Right lobe of liver (tissue), 4 donors: ENCODE data around the gene SERP2.

ENCODE experiments used
- CTCF ChIP-seq, 4 donors: fragments of 200-600 bp in 3 of 4; fragments of 450-650 bp in 1 of 4; IDR thresholded peaks; one replicate each; pipeline versions ENCODE4 v1.5.1 to v1.8.0; 2016 to 2022; ENCODE audit warnings: antibody characterized with exemption in 4 of 4, mild to moderate bottlenecking in 2 of 4
- POLR2A ChIP-seq: fragments of 450-650 bp; IDR thresholded peaks from one replicate; pipeline ENCODE4 v1.6.1; 2017; ENCODE audit warnings: antibody characterized with exemption, mild to moderate bottlenecking
- donor health status: DM: no; HTN: no; CAD: no.
- donor health status: DM: no; HTN: no; CAD: no.
- donor health status: DM: no; HTN: yes; CAD: no.

- TF ChIP-seq CTCF (IDR thresholded peaks at IDR 0.05) (no peak), POLR2A (no peak)
Observed at GRCh38 chr13:44393391-44393790, 19.8 kb downstream of the SERP2 start.
